ENCODE results near the gene ELMO3. TPM values are rescaled to one million over a fixed set of nuclear protein-coding genes. Genes with fewer than 3 reads are reported as not detected.
A peak's percentile ranks its signal among the peaks of the same experiment; 100 is the strongest.

ELMO3 gene
- total and polyA plus RNA-seq, 2 of the 13 experiments (the other 11 are each of a cell fraction or from before 2014, with no cell fraction given) = 2.6 to 4.0 TPM

DNA sequence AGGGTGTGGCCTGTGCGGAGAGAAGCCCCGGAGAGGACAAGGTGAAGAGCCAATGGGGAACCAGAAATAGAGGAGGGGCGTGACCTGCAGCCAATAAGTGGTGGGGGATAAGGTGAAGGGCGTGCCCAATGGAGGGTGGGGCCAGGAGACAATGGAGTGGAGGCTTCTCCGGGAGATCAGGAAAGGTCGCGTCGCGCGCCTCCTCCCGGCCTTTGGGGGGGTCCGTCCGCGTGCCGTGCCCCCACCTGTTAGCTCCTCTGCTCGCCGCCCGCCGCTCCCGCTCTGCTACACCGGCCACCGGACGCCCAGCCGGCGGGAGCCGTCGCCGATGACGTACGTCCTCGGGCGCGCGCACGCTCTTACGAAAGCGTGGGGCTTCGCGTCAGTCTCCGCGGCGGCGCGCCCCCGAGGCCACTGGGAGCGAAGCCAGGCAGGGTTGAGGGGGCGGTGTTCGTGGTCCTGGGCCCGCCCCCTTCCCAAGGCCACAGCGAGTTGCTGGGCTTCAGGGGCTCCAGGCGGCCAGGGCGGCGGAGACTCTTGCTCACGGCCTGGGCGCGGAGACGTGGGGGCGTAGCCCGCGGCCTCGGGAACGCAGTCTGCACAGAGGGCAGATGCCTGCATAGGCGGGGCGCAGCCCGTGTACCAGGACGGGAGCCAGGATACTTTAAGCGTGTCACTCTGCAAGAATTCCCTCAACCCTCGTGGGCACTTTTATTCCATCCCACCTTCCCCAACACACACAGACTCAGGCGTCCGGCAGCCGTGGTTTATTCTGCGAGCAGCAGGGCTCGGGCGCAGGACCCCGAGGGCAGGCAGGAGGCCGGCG, 15.1 kb upstream of the ELMO3 start, which contains the start of gene MATCAP1 (continued):
- TF ChIP-seq FOSL2 (CRISPR knock-in tag; IDR thresholded peaks at IDR 0.05) (peak; percentile 68; the same call in 1 of the 2 replicates), ZNF362 (CRISPR knock-in tag; IDR thresholded peaks at IDR 0.05; ENCODE audit: borderline replicate concordance) (0 out of 2 replicates have a peak, but pooled peaks have one; percentile 42), STAG1 (CRISPR knock-in tag; IDR thresholded peaks at IDR 0.05) (0 out of 2 replicates have a peak, but pooled peaks have one; percentile 15), ZNF354B (CRISPR knock-in tag; IDR thresholded peaks at IDR 0.05) (no peak), ZSCAN31 (CRISPR knock-in tag; IDR thresholded peaks at IDR 0.05; ENCODE audit: low read depth) (no peak; the same call in 1 of the 2 replicates), SP1 (IDR thresholded peaks at IDR 0.05) (peak; percentile 69; the same call in 1 of the 2 replicates), SP1 (CRISPR knock-in tag; IDR thresholded peaks at IDR 0.05) (peak; percentile 95), NCOA2 (CRISPR knock-in tag; IDR thresholded peaks at IDR 0.05) (peak; percentile 35; the same call in 1 of the 2 replicates), ZNF790 (CRISPR knock-in tag; IDR thresholded peaks at IDR 0.05; ENCODE audit: borderline replicate concordance) (peak; percentile 89; the same call in 1 of the 2 replicates), ADNP (CRISPR knock-in tag; IDR thresholded peaks at IDR 0.05) (no peak), ZNF512 (CRISPR knock-in tag; IDR thresholded peaks at IDR 0.05) (no peak; the same call in 1 of the 2 replicates), ZNF407 (CRISPR knock-in tag; IDR thresholded peaks at IDR 0.05; ENCODE audit: not compliant biosample characterization) (peak; percentile 92), PHF5A (CRISPR knock-in tag; IDR thresholded peaks at IDR 0.05; ENCODE audit: low read depth, unreplicated experiment) (no peak), TAF15 (IDR thresholded peaks at IDR 0.05; ENCODE audit: low read depth, low read length, poor library complexity, severe bottlenecking) (no peak), ATRX (CRISPR knock-in tag; IDR thresholded peaks at IDR 0.05; ENCODE audit: borderline replicate concordance) (no peak), ZBTB2 (CRISPR knock-in tag; IDR thresholded peaks at IDR 0.05; ENCODE audit: low read depth) (peak; percentile 97)

All from HepG2 (cell line).